ENCODE data around the gene MYO1E. TPM values are rescaled to one million over a fixed set of nuclear protein-coding genes. Genes with fewer than 3 reads are reported as not detected.

Gene MYO1E
- total RNA-seq, 2 donors from 2014 or later, result 66.3 to 92.0 TPM

DNA sequence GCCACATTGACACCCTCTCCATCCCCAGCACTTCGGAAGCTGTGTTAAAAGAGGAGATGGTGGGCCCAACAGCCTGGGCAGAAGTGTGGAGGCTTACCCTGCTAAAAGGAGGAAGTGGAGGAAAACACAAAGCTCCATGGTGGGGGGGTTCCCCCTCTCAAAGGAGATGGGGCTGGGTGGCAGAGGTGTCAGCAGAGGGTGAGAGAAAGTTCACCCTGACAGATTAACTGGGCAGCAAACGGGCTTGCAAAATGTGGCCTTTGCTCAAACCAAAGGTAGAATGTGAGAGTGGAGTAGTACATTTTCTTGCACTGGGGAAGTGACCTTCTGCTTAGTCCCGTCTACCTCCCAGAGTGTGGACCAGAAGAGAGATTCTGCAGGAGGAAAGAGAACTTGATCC is 44.7 kb downstream of the MYO1E start:
- no peak for TF ChIP-seq POLR2A (IDR thresholded peaks at IDR 0.05)
- TF ChIP-seq POLR2AphosphoS5 (IDR thresholded peaks at IDR 0.05), result no peak
- TF ChIP-seq CTCF (IDR thresholded peaks at IDR 0.05), result no peak
- Histone ChIP-seq H3K27me3 (replicated peaks; ENCODE audit: insufficient read depth) (no peaks in the 10 kb centered on the region), H3K4me3 (no peak overlapping the region), H3K36me3 (no peaks in the 10 kb centered on the region), H3K9me3 (no peaks in the 10 kb centered on the region), H3K27ac (no peak overlapping the region), H3K4me1 (replicated peaks) (no peaks in the 10 kb centered on the region)
- 65% methylated on average over 3 of the region's 3 CpGs for WGBS
- intact Hi-C loops (cut with DNase I), result no loop called here
- DNase-seq (ENCODE audit: low spot score), result no peak

- no peak for DNase-seq (ENCODE audit: low spot score)
- intact Hi-C loops (cut with DNase I), result no loop called here
- Histone ChIP-seq H3K4me3 (no peak overlapping the region), H3K27me3 (replicated peaks; ENCODE audit: insufficient read depth) (no peaks in the 10 kb centered on the region), H3K27ac (no peak overlapping the region), H3K4me1 (replicated peaks) (no peaks in the 10 kb centered on the region), H3K36me3 (no peaks in the 10 kb centered on the region), H3K9me3 (no peaks in the 10 kb centered on the region)
- 82% methylated on average over 6 of the region's 6 CpGs for WGBS
- TF ChIP-seq CTCF (IDR thresholded peaks at IDR 0.05), result no peak
- no peak for TF ChIP-seq POLR2A (IDR thresholded peaks at IDR 0.05)
- TF ChIP-seq POLR2AphosphoS5 (IDR thresholded peaks at IDR 0.05), result no peak
Measured at GRCh38 chr15:59326856-59327255, 45.8 kb downstream of the MYO1E start.

- WGBS, result 100% methylated on average over 2 of the region's 2 CpGs
- Histone ChIP-seq H3K4me3 (no peak overlapping the region), H3K4me1 (replicated peaks) (no peaks in the 10 kb centered on the region), H3K27me3 (replicated peaks; ENCODE audit: insufficient read depth) (no peaks in the 10 kb centered on the region), H3K9me3 (no peaks in the 10 kb centered on the region), H3K36me3 (no peaks in the 10 kb centered on the region), H3K27ac (no peak overlapping the region)
- no peak for DNase-seq (ENCODE audit: low spot score)
- TF ChIP-seq CTCF (IDR thresholded peaks at IDR 0.05) (no peak), POLR2A (IDR thresholded peaks at IDR 0.05) (no peak), POLR2AphosphoS5 (IDR thresholded peaks at IDR 0.05) (no peak)
- intact Hi-C loops (cut with DNase I), result no loop called here
Measured at GRCh38 chr15:59322056-59322759, 50.5 kb downstream of the MYO1E start.

DNA sequence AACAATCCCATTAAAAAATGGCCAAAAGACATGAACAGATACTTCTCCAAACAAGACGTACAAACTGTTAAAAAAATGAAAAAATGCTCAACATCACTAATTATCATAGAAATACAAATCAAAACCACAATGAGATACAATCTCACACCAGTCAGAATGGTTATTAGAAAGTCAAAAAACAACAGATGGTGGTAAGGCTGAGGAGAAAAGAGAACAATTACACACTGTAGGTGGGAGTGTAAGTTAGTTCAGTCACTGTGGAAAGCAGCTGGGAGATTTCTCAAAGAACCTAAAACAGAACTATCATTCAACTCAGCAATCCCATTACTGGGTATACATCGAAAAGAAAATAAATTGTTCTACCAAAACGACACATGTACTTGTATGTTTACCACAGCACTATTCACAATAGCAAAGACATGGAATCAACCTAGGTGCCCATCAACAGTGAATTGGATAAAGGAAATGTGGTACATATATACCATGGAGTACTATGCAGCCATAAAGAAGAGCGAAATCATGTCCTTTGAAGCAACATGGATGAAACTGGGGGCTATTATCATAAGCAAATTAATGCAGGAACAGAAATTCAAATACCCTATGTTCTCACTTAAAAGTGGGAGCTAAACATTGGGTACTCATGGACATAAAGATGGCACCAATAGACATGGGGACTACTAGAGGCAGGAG is 51.5 kb downstream of the MYO1E start:
- intact Hi-C loops (cut with DNase I), result no loop called here
- WGBS, result 87% methylated on average over 4 of the region's 4 CpGs
- no peak overlapping the region for H3K27ac ChIP-seq
- no peaks in the 10 kb centered on the region for H3K4me1 ChIP-seq (replicated peaks)
- no peaks in the 10 kb centered on the region for H3K36me3 ChIP-seq
- no peaks in the 10 kb centered on the region for H3K9me3 ChIP-seq
- H3K4me3 ChIP-seq, result no peak overlapping the region
- DNase-seq (ENCODE audit: low spot score), result no peak
- H3K27me3 ChIP-seq (replicated peaks; ENCODE audit: insufficient read depth), result no peaks in the 10 kb centered on the region
- TF ChIP-seq POLR2A (IDR thresholded peaks at IDR 0.05) (no peak), POLR2AphosphoS5 (IDR thresholded peaks at IDR 0.05) (no peak), CTCF (IDR thresholded peaks at IDR 0.05) (no peak)

GRCh38 chr15:59317211-59317610 is 55.5 kb downstream of the MYO1E start:
- Histone ChIP-seq H3K4me3 (no peak overlapping the region), H3K36me3 (no peaks in the 10 kb centered on the region), H3K27ac (no peak overlapping the region), H3K4me1 (replicated peaks) (peaks cover 3% of the 10 kb centered on the region), H3K27me3 (replicated peaks; ENCODE audit: insufficient read depth) (no peaks in the 10 kb centered on the region), H3K9me3 (no peaks in the 10 kb centered on the region)
- no peak for DNase-seq (ENCODE audit: low spot score)
- TF ChIP-seq CTCF (IDR thresholded peaks at IDR 0.05) (no peak), POLR2AphosphoS5 (IDR thresholded peaks at IDR 0.05) (no peak), POLR2A (IDR thresholded peaks at IDR 0.05) (no peak)
- intact Hi-C loops (cut with DNase I), result no loop called here
- WGBS, result 97% methylated on average over 1 of the region's 1 CpG

Data from prostate gland (tissue), 2 donors.